GM18526 (cell line): ENCODE measurements around the gene PPP2R2C.

Experiments
- POLR2A ChIP-seq: IDR thresholded peaks from 3 replicates; pipeline ENCODE4 v1.6.1; 2011; ENCODE audit not compliant: insufficient read length; ENCODE audit errors: extremely low read depth

PPP2R2C gene

GRCh38 chr4:6394671-6395081, 77.7 kb downstream of the PPP2R2C start:
- TF ChIP-seq POLR2A = no peak

DNA sequence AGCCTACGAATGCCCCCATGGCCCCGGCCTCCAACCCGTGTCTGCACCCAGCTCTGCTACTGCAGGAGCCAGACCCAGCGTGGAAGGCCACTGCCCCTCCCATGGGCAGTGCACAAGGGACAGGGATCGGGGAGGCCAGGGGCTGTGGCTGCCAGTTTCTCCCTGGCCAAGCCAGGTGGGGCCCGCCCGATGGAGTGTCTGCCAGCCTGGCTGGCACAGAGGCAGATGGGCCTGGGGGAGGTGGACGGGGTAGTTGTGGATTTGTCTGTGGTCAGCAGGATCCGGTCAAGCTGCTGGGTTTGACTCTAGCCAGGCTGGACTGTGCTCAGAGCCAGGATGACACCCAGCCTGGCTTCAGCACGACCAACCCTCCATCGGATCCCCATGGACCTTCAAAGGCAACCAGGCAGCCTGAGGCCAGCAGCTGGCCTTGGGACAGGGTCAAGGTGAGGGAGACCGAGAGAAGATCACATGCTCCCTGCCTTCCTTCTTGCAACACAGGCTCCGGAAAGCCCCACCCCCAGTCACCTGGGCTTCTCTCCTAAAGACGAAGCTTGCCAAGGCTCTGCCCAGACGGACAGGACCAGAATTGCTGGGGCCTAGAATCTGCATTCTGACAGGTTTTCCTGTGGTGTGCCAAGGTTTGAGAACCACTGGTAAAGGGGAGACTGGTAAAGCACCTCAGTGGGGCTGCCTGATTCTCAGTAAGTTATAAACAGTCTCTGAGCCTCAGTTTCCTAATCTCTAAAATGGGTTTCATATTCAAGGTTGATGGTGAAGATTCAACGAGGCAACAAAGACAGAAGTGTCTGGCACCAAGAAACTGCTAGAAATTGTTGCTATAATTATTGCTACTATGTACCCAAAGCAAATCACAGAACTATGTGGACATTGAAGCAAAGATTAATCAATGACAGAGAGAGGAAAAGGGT, 78.6 kb downstream of the PPP2R2C start:
- no peak for TF ChIP-seq POLR2A

DNA sequence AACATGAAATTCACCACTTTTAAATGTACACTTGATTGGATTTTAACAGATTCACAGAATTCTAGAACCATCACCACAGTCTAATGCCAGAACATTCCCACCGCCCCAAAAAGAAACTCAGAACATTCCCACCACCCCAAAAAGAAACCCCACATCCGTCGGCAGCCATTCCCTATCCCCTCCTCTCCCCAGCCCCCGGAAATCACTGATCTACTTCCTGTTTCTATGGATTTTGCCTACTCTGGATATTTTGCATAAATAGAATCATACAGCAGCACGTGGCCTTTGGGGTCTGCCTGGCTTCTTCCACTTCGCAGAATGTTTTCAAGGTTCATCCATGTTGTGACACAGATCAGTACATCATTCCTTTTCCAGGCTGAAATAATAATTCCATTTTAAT, 79.3 kb downstream of the PPP2R2C start:
- no peak for TF ChIP-seq POLR2A

DNA sequence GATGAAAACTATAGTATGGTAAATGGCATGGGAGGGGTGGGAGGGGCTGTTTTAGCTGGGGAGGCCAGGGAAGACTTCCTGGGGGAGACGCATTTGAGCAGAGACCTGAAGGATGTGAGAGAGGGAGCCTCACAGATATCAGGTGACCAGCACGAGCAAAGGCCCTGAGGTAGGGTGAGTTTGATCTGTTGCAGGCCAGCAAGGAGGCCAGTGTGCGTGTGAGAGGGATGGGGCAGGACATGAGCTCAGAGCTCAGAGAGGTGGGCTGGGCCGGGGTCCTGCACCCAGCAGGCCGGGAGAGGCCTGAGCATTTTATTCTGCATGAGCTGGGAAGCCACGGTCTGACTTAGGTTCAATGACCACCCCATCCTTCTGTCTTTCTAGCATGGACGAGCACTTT, 80.0 kb downstream of the PPP2R2C start:
- TF ChIP-seq POLR2A = no peak

DNA sequence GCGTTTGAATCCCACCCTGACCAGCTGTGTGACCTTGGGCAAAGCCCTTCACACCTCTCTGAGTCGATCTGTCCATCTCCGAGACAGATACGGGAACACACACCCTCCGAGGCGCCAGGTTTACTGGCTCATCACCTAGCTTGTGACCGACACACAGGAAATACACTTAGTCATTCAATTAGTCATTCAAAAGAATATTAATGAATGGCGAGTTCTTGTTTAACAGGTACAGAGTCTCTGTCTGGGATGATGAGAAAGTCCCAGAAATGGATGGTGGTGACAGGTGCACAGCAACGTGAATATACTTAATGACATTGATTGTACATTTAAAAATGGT, 80.6 kb downstream of the PPP2R2C start:
- TF ChIP-seq POLR2A = no peak

GRCh38 chr4:6391186-6391851, 81.1 kb downstream of the PPP2R2C start:
- TF ChIP-seq POLR2A = no peak

- TF ChIP-seq POLR2A = no peak
Measured at GRCh38 chr4:6390356-6390755, 82.1 kb downstream of the PPP2R2C start.

GRCh38 chr4:6389142-6389825, 83.1 kb downstream of the PPP2R2C start:
- TF ChIP-seq POLR2A = no peak

GRCh38 chr4:6388713-6389112, 83.7 kb downstream of the PPP2R2C start:
- no peak for TF ChIP-seq POLR2A

GRCh38 chr4:6387946-6388345, 84.5 kb downstream of the PPP2R2C start:
- TF ChIP-seq POLR2A = no peak

- no peak for TF ChIP-seq POLR2A
Measured at GRCh38 chr4:6386091-6386490, 86.3 kb downstream of the PPP2R2C start.

GRCh38 chr4:6385288-6385687, 87.1 kb downstream of the PPP2R2C start:
- no peak for TF ChIP-seq POLR2A

DNA sequence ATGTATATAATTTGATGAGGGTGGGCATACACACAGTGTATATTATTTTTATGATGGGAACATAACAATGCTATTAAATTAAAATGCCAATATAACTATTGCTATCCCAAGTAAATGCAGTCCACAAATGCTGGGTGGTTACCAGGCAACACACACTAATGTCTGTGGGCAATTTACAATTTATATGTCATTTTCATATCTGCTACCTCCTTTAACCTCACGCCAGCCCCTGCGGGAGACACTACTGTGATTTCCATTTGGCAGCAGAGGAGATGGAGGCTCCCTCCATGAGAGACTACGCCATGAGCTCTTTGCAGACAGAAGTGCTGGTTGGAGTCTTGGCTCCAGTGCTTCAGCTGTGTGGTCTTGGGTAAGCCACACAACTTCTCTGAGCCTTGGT, 87.9 kb downstream of the PPP2R2C start:
- TF ChIP-seq POLR2A = no peak

DNA sequence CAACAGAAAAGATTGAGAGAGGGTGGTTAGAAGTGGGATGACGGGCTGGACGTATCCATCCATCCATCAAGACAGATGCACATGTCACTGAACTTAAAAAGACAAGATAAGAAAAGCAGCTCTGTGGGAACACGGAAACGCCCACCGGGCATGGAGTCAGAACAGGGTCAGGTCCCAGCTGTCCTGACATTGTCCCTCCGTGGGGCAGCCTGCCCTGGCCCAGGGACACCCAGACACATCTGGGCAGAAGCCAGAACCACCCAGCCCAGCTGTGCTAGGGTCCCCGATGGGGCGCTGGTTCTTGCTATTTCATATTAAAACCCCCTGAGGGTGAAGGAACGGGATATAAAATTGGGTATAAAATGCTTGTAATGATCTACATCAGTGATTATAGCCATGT, 88.5 kb downstream of the PPP2R2C start:
- no peak for TF ChIP-seq POLR2A

GRCh38 chr4:6383009-6383404, 89.4 kb downstream of the PPP2R2C start:
- no peak for TF ChIP-seq POLR2A

DNA sequence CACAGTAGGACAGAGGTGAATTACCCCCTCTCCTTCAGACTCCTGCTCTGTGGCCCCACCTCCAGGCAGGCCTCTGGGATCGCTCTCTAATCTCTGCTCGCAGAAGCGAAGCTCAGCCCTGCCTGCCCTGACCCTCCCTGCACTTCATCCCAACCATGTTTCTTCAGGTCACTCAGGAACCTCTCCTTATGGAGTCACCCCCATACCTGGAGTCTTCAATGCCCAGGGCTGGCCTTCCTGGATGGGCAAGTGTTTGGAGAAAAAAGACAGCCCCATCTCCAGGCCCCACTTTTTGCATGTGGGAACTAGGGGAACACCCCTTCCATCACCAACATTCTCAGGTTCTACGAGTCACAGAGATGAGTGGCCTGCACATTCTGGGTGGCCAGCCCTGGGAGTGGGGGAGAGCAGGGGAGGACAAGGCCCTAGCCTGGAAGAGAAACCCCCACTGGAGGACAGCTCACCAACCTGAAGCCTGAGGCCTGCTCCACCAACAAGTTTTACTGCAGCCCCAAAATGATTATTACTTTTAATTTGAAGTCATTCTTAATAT, 90.8 kb downstream of the PPP2R2C start:
- no peak for TF ChIP-seq POLR2A
